GM21737 (cell line): Measurements from ENCODE around the gene APOC1.
"Not testable (repeated sequence)": the region's sequence is repeated elsewhere in the genome, so short reads cannot be mapped to it uniquely, and the experiment has no call there.

Experiments used
- ATAC-seq: cut with Tn5 transposase; IDR thresholded peaks from one replicate; pipeline ENCODE4 v1.9.1; 2021; ENCODE audit warnings: mild to moderate bottlenecking, moderate library complexity; ENCODE audit not compliant: unreplicated experiment

Gene APOC1

GRCh38 chr19:44911896-44912295 lies 2.5 kb upstream of the APOC1 start:
- ATAC-seq, result not testable (repeated sequence)

- ATAC-seq, result no peak
These were observed 1.6 kb upstream of the APOC1 start for GRCh38 chr19:44912854-44913253.

- not testable (repeated sequence) for ATAC-seq
These were observed 636 bp upstream of the APOC1 start for GRCh38 chr19:44913512-44914432.

- no peak for ATAC-seq
These were observed 9.9 kb downstream of the APOC1 start for GRCh38 chr19:44924243-44924725.

GRCh38 chr19:44925114-44925891 lies 10.9 kb downstream of the APOC1 start:
- ATAC-seq, result no peak

- ATAC-seq, result not testable (repeated sequence)
These were observed 12.1 kb downstream of the APOC1 start for GRCh38 chr19:44926245-44927077.

- ATAC-seq, result no peak
These were observed 13.3 kb downstream of the APOC1 start for GRCh38 chr19:44927746-44928145.

- no peak for ATAC-seq
These were observed 15.7 kb downstream of the APOC1 start for GRCh38 chr19:44930088-44930487.

- ATAC-seq, result no peak
These were observed 17.1 kb downstream of the APOC1 start for GRCh38 chr19:44931541-44931940.

GRCh38 chr19:44939668-44940067 lies 25.3 kb downstream of the APOC1 start:
- no peak for ATAC-seq

- no peak for ATAC-seq
These were observed 27.7 kb downstream of the APOC1 start, which contains the start of gene APOC4 for GRCh38 chr19:44942067-44942571. Gene APOC4 (plus strand): TSS chr19:44942237. CDS start chr19:44942278, 41 bp downstream.

GRCh38 chr19:44943801-44944249 lies 29.4 kb downstream of the APOC1 start:
- ATAC-seq, result no peak

GRCh38 chr19:44947041-44947581 lies 32.7 kb downstream of the APOC1 start:
- no peak for ATAC-seq

- ATAC-seq, result no peak
These were observed 33.8 kb downstream of the APOC1 start for GRCh38 chr19:44948237-44948636.

GRCh38 chr19:44948763-44949374 lies 34.5 kb downstream of the APOC1 start:
- no peak for ATAC-seq

- ATAC-seq, result no peak
These were observed 35.1 kb downstream of the APOC1 start for GRCh38 chr19:44949550-44949949.

GRCh38 chr19:44951179-44952159 lies 37.1 kb downstream of the APOC1 start:
- no peak for ATAC-seq

- no peak for ATAC-seq
These were observed 39.9 kb downstream of the APOC1 start for GRCh38 chr19:44954278-44954648.
